ENCODE data around the gene GNPAT.

The GNPAT gene

DNA sequence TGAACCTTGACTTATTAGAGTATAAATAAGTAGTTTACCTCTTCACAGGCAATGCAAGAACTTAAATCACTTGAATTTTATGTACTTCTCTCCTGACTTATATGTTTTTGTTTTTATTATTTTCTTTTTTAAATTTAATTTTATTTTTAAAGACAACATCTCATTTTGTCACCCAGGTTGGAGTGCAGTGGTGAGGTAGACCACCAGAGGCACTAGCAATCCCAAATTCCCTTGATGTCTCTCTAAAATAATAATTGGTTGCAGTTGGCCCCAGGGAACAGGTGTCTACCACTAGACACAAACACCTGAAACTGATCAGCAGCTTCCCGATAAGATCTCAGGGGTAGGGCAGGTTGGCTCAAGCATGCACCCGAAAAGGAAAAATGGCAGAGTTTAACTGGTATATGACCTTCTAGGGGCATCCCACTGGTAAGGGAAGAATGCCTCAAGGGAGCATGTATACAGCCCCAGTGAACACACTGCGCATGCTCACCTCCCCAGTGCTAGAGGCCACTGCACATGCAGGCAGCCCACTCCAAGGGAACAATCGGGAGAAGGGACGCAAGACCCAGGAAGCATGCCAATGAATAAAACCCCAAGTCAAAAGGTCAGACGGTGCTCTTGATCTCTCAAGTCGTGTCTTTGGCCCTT, 82.0 kb downstream of the GNPAT start:
- no peak for DNase-seq

DNA sequence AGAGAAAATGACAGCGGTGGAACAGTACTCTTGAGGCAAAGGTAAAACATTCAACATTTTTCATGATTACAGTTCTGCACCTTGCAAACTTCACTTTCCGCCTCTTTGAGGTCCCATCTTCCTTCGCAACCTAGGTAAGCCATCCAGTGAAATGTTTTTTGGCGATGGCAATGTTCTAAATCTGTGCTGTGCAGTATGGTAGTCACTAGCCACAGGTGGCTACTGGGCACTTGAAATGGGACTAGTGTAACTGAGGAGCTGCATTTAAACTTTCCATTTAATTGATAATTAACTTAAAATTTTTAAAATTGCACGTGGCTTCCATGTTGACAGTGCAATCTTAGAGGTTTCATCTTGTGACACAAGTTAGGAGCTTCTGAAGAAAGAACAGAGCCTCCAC, 83.6 kb downstream of the GNPAT start:
- DNase-seq = no peak

DNA sequence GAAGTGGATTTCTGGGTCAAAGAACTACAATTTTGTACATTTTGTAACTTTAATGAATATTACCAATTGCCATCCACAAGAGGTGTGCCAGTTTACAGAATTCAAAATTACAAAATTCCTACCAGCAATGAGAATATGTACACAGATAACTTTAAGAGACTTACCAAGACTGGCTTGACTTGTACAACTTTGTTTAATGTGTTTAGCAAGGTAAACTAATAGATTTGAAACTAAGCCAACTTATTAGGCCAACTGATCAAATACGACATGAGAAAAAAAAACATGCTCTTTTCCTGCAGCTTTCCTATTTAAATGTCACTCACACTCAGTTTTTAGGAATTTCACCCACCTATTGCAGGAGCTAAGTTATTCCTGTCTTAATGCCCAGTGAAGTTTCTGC, 85.2 kb downstream of the GNPAT start:
- no peak for DNase-seq

Measured in activated effector memory CD4-positive, alpha-beta T cell treated with anti-CD3 and anti-CD28 coated beads, Interleukin-2, amount 50 U/mL, for 16 hours (primary cell).